ENCODE data around the gene CPEB1. TPM values are rescaled to one million over a fixed set of nuclear protein-coding genes. Genes with fewer than 3 reads are reported as not detected.
"Not testable (repeated sequence)": the region's sequence is repeated elsewhere in the genome, so short reads cannot be mapped to it uniquely, and the experiment has no call there.

CPEB1 gene
- total and polyA plus RNA-seq, 2 of the 13 experiments (the other 11 are each of a cell fraction or from before 2014, with no cell fraction given): 0.03 to 0.07 TPM

DNA sequence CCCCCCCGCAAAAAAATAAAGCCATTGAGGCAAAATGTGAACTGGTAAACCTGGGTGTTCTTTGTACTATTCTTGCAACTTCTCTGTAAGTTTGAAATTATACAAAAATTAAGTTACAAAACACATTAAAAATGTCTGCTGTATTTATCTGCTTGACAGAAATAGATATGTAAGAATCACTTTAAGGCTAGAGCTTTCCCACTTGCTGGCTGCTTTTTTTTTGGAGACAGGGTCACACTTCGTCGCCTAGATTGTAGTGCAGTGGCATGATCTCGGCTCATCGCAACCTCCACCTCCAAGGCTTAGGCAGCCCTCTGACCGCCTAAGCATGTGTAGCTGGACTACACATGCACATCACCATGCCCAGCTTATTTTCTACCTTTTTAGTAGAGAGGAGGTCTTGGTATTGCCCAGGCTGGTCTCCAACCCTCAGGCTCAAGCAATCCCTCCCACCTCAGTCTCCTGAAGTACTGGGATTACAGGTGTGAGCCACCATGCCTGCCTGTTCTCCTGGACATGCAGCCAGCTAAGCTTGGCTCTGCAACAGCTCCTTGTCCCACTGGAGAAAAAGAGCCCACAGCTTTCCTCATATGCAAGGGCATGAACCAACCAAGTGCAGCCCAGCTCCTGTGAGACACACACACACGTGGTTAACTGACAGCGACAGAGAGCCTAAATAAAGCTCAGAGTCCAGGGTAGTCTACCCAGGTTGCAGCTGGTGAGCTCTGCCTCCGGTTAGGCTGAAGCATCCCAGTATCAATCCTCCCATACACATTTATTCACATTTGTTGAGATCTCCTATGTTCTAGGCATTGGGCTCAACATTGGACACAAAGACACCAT is 111.4 kb downstream of the CPEB1 start (continued):
- TF ChIP-seq HIC2 (CRISPR knock-in tag; IDR thresholded peaks at IDR 0.05; ENCODE audit: low read depth) (no peak), TBX2 (CRISPR knock-in tag; IDR thresholded peaks at IDR 0.05; ENCODE audit: borderline replicate concordance) (no peak), DPF2 (CRISPR knock-in tag; IDR thresholded peaks at IDR 0.05; ENCODE audit: borderline replicate concordance, low read depth) (no peak), ZNF674 (CRISPR knock-in tag; IDR thresholded peaks at IDR 0.05; ENCODE audit: low read depth) (no peak), ZNF577 (CRISPR knock-in tag; IDR thresholded peaks at IDR 0.05; ENCODE audit: borderline replicate concordance, low read depth) (no peak), RORA (CRISPR knock-in tag; IDR thresholded peaks at IDR 0.05) (no peak), NCOR1 (IDR thresholded peaks at IDR 0.05; ENCODE audit: borderline replicate concordance, low read length) (no peak)

DNA sequence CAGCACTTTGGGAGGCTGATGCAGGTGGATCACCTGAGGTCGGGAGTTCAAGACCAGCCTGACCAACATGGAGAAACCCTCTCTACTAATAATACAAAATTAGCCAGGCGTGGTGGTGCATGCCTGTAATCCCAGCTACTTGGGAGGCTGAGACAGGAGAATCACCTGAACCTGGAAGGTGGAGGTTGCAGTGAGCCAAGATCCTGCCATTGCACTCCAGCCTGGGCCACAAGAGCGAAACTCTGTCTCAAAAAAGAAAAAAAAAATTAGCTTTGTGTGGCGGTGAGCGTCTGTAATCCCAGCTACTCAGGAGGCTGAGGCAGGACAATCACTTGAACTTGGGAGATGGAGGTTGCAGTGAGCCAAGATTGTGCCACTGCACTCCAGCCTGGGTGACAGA is 112.0 kb downstream of the CPEB1 start:
- Histone ChIP-seq H3K36me3 (replicated peaks in 1 of 2; ENCODE audit: control insufficient read depth in 1 of 2, insufficient read depth in 2 of 2, low read length in 2 of 2) (peaks cover 18 to 47% of the 10 kb centered on the region in 2 experiments), H3K79me2 (ENCODE audit: insufficient read depth, low read length) (peaks cover 25% of the 10 kb centered on the region), H4K20me1 (ENCODE audit: insufficient read depth, low read length) (peaks cover 44% of the 10 kb centered on the region), H3K4me1 (ENCODE audit: insufficient read depth, low read length) (peaks cover 36% of the 10 kb centered on the region)
- ATAC-seq; H3K4me3 ChIP-seq (replicated peaks in 1 of 3; ENCODE audit: insufficient read depth in 1 of 3, low read depth in 2 of 3, low read length in 3 of 3); H3K27ac ChIP-seq (ENCODE audit: extremely low read length, insufficient read depth, low read length); BruUV-seq (replicated peaks); CTCF ChIA-PET (ENCODE audit: low intra/inter-chr PET ratio, low total read pairs); H2AFZ ChIP-seq (ENCODE audit: low read length); H3K9me3 ChIP-seq (ENCODE audit: low read length); H3K4me2 ChIP-seq (ENCODE audit: low read depth, low read length); intact Hi-C loops (cut with micrococcal nuclease; ENCODE audit: unreplicated experiment); DNase-seq (ENCODE audit: low spot score); FAIRE-seq; H3K9ac ChIP-seq (ENCODE audit: insufficient read depth, low read depth, low read length); in situ Hi-C loops (cut with HindIII; ENCODE audit: extremely low pct_ligation_motif_present, low pct_unique_long_range_greater_than_20kb); H3K27me3 ChIP-seq (ENCODE audit: control insufficient read depth in 1 of 2, insufficient read depth in 2 of 2, low read length in 2 of 2): not testable (repeated sequence)
- POLR2A ChIA-PET: interaction anchor here (1.8 kb wide), 1 partner anchor 215 kb away, joined by 4 read pairs; no protein-coding TSS in a partner anchor
- WGBS (ENCODE audit: low lambda C conversion rate): 97% methylated on average over 5 of the region's 5 CpGs
- TF ChIP-seq RBFOX2 (IDR thresholded peaks at IDR 0.05; ENCODE audit: low read depth, low read length): peak; percentile 8; the same call in 1 of the 2 replicates

DNA sequence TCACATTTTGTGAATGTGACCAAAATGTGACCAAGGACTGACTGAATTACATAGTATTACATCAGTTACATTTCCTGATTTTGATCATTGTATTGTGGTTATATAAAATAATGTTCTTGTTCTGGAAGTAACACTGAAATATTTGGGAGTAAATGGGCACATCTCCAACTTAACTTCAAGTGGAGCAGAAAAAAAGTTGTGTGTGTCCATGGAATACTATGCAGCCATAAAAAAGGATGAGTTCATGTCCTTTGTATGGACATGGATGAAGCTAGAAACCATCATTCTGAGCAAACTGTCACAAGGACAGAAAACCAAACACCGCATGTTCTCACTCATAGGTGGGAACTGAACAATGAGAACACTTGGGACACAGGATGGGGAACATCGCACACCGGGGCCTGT is 112.7 kb downstream of the CPEB1 start:
- Histone ChIP-seq H4K20me1 (ENCODE audit: insufficient read depth, low read length) (peaks cover 39% of the 10 kb centered on the region), H3K79me2 (ENCODE audit: insufficient read depth, low read length) (peaks cover 18% of the 10 kb centered on the region), H3K36me3 (replicated peaks in 1 of 2; ENCODE audit: control insufficient read depth in 1 of 2, insufficient read depth in 2 of 2, low read length in 2 of 2) (peaks cover 18 to 47% of the 10 kb centered on the region in 2 experiments), H3K4me1 (ENCODE audit: insufficient read depth, low read length) (peaks cover 36% of the 10 kb centered on the region)
- 98% methylated on average over 3 of the region's 3 CpGs for WGBS (ENCODE audit: low lambda C conversion rate)
- intact Hi-C loops (cut with micrococcal nuclease; ENCODE audit: unreplicated experiment); in situ Hi-C loops (cut with HindIII; ENCODE audit: extremely low pct_ligation_motif_present, low pct_unique_long_range_greater_than_20kb); H3K9me3 ChIP-seq (ENCODE audit: low read length); H2AFZ ChIP-seq (ENCODE audit: low read length); BruUV-seq (replicated peaks); H3K27me3 ChIP-seq (ENCODE audit: control insufficient read depth in 1 of 2, insufficient read depth in 2 of 2, low read length in 2 of 2); CTCF ChIA-PET (ENCODE audit: low intra/inter-chr PET ratio, low total read pairs); H3K4me3 ChIP-seq (replicated peaks in 1 of 3; ENCODE audit: insufficient read depth in 1 of 3, low read depth in 2 of 3, low read length in 3 of 3); ATAC-seq; H3K4me2 ChIP-seq (ENCODE audit: low read depth, low read length); DNase-seq (ENCODE audit: low spot score); H3K27ac ChIP-seq (ENCODE audit: extremely low read length, insufficient read depth, low read length); H3K9ac ChIP-seq (ENCODE audit: insufficient read depth, low read depth, low read length); FAIRE-seq: not testable (repeated sequence)
- POLR2A ChIA-PET: interaction anchor here (1.8 kb wide), 1 partner anchor 216 kb away, joined by 4 read pairs; no protein-coding TSS in a partner anchor

Measured in HepG2 (cell line).